DOHH2 (cell line): ENCODE data around the gene RASGEF1B.

ENCODE experiments used
- EZH2phosphoT487 ChIP-seq: fragments of 200-600 bp; sonication (generic); IDR thresholded peaks from 2 replicates; pipeline ENCODE4 v1.6.1; 2017; ENCODE audit warnings: borderline replicate concordance, mild to moderate bottlenecking, antibody characterized with exemption, low read length, moderate library complexity, mixed read lengths
- TF ChIP-seq, protein P1 (sequence below): fragments of 200-600 bp; sonication (generic); IDR thresholded peaks from one replicate; pipeline ENCODE4 v1.5.1; 2014; ENCODE audit warnings: antibody characterized with exemption, mild to moderate bottlenecking, low read depth, low read length; ENCODE audit not compliant: poor library complexity, severe bottlenecking

DNA sequence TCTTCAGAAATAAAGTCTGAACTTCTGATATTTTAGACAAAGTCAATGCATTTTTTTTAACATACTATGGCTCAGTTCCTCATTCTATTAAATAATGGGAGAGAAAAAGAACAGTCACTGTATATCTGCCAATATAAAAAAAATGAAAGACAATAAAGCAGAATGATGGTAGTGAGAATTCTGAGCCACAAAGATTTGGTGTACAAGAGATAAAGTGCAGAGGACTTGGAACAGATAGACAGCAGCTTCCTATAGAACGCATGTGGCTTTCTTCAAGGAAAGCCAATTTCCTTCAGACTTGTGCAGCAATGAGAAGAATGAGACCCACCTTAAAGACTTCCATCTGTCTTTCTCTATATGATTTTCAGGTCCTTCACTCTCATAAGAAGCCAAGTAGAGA is 39.7 kb downstream of the RASGEF1B start:
- TF ChIP-seq, protein P1, sequence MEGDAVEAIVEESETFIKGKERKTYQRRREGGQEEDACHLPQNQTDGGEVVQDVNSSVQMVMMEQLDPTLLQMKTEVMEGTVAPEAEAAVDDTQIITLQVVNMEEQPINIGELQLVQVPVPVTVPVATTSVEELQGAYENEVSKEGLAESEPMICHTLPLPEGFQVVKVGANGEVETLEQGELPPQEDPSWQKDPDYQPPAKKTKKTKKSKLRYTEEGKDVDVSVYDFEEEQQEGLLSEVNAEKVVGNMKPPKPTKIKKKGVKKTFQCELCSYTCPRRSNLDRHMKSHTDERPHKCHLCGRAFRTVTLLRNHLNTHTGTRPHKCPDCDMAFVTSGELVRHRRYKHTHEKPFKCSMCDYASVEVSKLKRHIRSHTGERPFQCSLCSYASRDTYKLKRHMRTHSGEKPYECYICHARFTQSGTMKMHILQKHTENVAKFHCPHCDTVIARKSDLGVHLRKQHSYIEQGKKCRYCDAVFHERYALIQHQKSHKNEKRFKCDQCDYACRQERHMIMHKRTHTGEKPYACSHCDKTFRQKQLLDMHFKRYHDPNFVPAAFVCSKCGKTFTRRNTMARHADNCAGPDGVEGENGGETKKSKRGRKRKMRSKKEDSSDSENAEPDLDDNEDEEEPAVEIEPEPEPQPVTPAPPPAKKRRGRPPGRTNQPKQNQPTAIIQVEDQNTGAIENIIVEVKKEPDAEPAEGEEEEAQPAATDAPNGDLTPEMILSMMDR: no peak
- TF ChIP-seq EZH2phosphoT487: no peak
